Mesothelial cell of epicardium (in vitro differentiated cells): ENCODE measurements around the gene SPATA12. TPM values are rescaled to one million over a fixed set of nuclear protein-coding genes. Genes with fewer than 3 reads are reported as not detected.

Source experiments
- DNase-seq, 2 experiments: peaks; one replicate each; pipeline ENCODE4 v3.0.0; 2021; ENCODE audit warnings: low spot score in 2 of 2; ENCODE audit not compliant: unreplicated experiment in 2 of 2
- H3K27ac Mint-ChIP-seq: 2 replicates; pipeline ENCODE4 v1.8.0; 2021; ENCODE audit warnings: mixed read lengths
- H3K27me3 Mint-ChIP-seq: 2 replicates; pipeline ENCODE4 v1.8.0; 2021; ENCODE audit warnings: low read depth, mixed read lengths
- H3K36me3 Mint-ChIP-seq: 2 replicates; pipeline ENCODE4 v1.8.0; 2021; ENCODE audit warnings: mixed read lengths
- H3K4me1 Mint-ChIP-seq: 2 replicates; pipeline ENCODE4 v1.8.0; 2021; ENCODE audit warnings: mixed read lengths
- H3K4me3 Mint-ChIP-seq: 2 replicates; pipeline ENCODE4 v1.8.0; 2021; ENCODE audit warnings: mild to moderate bottlenecking, moderate library complexity, mixed read lengths
- H3K9me3 Mint-ChIP-seq: 2 replicates; pipeline ENCODE4 v1.8.0; 2021; ENCODE audit warnings: mixed read lengths
- total RNA-seq: library from RNA; stranded (reverse); gene quantifications from 3 replicates; pipeline ENCODE4 v1.2.1, GENCODE V29; 2021
- TF ChIP-seq, protein P1 (sequence below): fragments of 200-600 bp; sonication (generic); IDR thresholded peaks from one replicate; pipeline ENCODE4 v1.5.0; 2021; ENCODE audit warnings: antibody characterized with exemption; ENCODE audit not compliant: unreplicated experiment

The SPATA12 gene
- total RNA-seq, 1 donor from 2014 or later, result not detected

DNA sequence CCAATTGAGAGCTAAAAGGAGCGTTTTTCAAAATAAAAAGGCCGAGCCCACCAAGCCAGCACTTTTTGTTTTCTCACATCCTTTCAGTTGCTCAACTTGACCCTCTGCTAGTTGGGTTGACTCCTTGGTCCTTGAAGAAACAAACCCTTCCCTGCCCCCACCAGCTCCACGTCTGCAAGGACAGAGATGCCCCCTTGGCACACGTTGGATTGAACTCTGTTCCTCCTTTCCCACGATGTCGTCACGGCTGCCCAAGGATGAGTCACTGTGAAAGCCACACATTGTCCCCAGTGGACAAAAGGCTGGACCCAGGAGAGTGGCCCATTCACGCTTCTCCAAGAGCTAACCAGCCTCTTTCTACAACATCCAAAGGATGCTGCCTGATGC, 43.0 kb upstream of the SPATA12 start:
- TF ChIP-seq, protein P1, sequence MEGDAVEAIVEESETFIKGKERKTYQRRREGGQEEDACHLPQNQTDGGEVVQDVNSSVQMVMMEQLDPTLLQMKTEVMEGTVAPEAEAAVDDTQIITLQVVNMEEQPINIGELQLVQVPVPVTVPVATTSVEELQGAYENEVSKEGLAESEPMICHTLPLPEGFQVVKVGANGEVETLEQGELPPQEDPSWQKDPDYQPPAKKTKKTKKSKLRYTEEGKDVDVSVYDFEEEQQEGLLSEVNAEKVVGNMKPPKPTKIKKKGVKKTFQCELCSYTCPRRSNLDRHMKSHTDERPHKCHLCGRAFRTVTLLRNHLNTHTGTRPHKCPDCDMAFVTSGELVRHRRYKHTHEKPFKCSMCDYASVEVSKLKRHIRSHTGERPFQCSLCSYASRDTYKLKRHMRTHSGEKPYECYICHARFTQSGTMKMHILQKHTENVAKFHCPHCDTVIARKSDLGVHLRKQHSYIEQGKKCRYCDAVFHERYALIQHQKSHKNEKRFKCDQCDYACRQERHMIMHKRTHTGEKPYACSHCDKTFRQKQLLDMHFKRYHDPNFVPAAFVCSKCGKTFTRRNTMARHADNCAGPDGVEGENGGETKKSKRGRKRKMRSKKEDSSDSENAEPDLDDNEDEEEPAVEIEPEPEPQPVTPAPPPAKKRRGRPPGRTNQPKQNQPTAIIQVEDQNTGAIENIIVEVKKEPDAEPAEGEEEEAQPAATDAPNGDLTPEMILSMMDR, result no peak
- Mint-ChIP-seq H3K4me3 (no peak overlapping the region), H3K9me3 (no peaks in the 10 kb centered on the region), H3K27ac (no peak overlapping the region), H3K36me3 (no peaks in the 10 kb centered on the region), H3K27me3 (no peaks in the 10 kb centered on the region), H3K4me1 (peaks cover 21% of the 10 kb centered on the region)
- no peak for DNase-seq

DNA sequence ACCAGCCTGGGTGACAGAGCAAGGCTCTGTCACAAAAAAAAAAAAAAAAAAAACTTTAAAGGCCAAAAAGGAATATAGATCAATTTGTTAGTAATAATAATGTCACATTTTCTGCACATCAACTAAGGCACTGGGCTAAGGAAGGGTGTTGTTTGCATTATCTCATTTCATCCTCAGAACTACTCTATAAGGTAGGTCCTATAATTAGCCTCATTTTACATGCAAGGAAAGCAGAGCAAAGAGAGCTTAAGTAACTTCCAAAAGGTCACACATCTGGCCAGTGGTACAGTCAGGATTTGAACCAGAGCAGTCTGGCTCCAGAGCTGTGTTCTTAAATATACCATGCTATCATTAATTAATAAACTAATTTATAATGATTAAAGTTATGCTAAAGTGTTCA, 42.2 kb upstream of the SPATA12 start:
- H3K27me3 Mint-ChIP-seq, result no peaks in the 10 kb centered on the region
- H3K9me3 Mint-ChIP-seq, result no peaks in the 10 kb centered on the region
- no peak overlapping the region for H3K4me3 Mint-ChIP-seq
- TF ChIP-seq, protein P1, result no peak
- peaks cover 21% of the 10 kb centered on the region for H3K4me1 Mint-ChIP-seq
- no peak overlapping the region for H3K27ac Mint-ChIP-seq
- no peak for DNase-seq
- H3K36me3 Mint-ChIP-seq, result no peaks in the 10 kb centered on the region

DNA sequence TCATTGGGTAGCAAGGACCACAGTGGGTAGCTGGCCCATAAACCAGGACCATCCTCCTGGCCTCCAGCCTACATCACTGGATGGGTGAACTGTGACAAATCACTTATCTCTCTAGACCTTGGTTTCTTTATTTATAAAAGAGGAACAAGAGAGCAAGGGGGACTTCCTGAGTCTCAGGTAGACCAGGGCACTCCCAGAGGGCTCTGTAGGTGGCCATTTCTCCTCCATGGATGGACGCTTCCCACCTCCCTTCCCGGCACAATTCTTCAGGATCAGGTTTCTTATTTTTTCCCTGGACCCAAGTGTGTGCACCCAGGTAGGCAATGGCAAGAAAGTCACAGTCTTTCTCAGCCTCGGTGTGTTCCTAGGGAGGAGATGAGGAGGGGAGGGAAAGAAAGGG, 41.4 kb upstream of the SPATA12 start:
- Mint-ChIP-seq H3K4me3 (no peak overlapping the region), H3K36me3 (no peaks in the 10 kb centered on the region), H3K9me3 (no peaks in the 10 kb centered on the region), H3K4me1 (peaks cover 21% of the 10 kb centered on the region), H3K27ac (no peak overlapping the region), H3K27me3 (no peaks in the 10 kb centered on the region)
- DNase-seq, result no peak
- TF ChIP-seq, protein P1, result no peak

DNA sequence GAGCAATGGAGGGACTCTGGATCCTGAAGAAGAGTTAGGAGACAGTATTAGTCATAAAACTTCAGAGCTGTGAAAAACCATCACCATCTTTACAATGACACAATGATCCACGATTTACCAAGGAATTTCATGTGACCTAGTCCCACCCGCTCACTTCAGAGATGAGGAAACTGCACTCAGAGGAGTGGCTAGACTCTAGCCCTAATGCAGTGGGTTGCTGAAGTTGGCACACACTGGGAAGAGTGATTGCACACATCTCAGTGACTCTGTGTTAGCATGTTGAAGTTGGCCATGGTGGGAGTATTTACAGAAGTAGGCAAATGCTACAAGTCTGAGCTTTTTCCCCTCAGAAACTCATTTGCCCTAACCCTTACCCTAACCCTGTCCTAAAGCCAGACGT, 35.2 kb upstream of the SPATA12 start:
- peaks cover 6% of the 10 kb centered on the region for H3K4me1 Mint-ChIP-seq
- DNase-seq, result no peak
- H3K36me3 Mint-ChIP-seq, result no peaks in the 10 kb centered on the region
- H3K4me3 Mint-ChIP-seq, result no peak overlapping the region
- H3K27me3 Mint-ChIP-seq, result no peaks in the 10 kb centered on the region
- H3K9me3 Mint-ChIP-seq, result no peaks in the 10 kb centered on the region
- TF ChIP-seq, protein P1, result no peak
- H3K27ac Mint-ChIP-seq, result no peak overlapping the region

DNA sequence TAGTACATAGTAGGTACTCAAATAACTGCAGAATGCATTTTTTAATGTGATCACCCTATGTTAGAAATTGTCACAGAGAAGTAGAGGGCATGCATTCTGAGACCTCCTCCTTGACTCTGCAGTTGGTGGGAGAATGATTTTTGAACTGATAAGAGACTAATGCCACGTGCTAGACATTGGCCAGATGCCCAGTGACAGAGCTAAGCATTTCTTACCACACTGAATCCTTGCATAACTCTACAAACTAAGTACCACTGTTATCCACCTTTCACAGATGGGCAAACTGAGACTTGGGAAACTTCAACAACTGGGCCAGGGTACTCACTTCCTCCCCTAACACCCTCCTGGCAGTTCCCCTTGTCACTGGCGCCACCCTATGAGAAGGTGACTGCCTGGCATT, 33.5 kb upstream of the SPATA12 start:
- H3K27ac Mint-ChIP-seq, result no peak overlapping the region
- no peak for DNase-seq
- peaks cover 14% of the 10 kb centered on the region for H3K4me1 Mint-ChIP-seq
- TF ChIP-seq, protein P1, result no peak
- no peaks in the 10 kb centered on the region for H3K36me3 Mint-ChIP-seq
- no peak overlapping the region for H3K4me3 Mint-ChIP-seq
- H3K9me3 Mint-ChIP-seq, result no peaks in the 10 kb centered on the region
- no peaks in the 10 kb centered on the region for H3K27me3 Mint-ChIP-seq

DNA sequence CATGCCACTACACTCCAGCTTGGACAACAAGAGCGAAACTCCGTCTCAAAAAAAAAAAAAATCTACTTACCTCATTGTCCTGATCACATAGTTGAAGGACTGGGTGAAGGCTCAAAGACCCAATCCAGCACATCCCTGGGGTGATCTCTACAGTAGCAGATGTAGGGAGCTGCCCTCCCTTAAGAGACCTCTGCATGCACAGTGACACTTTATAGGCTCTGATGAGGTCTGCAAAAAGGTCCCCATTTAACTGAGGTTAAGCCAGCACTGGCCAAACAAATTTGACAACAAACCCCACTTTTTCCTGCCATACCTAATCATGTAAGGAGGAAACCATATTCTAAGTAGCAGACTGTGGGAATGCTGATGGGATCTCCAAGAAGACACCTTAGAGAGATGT, 31.1 kb upstream of the SPATA12 start:
- Mint-ChIP-seq H3K27me3 (no peaks in the 10 kb centered on the region), H3K4me3 (no peak overlapping the region), H3K9me3 (no peaks in the 10 kb centered on the region), H3K4me1 (peaks cover 14% of the 10 kb centered on the region), H3K27ac (no peak overlapping the region), H3K36me3 (peaks cover 2% of the 10 kb centered on the region)
- TF ChIP-seq, protein P1, result no peak
- DNase-seq, result no peak
